ENCODE data around the gene TMEM132E.

TMEM132E gene

GRCh38 chr17:34665150-34665806 is 85.9 kb downstream of the TMEM132E start:
- DNase-seq (ENCODE audit: low read depth), result no peak

- no peak for DNase-seq (ENCODE audit: low read depth)
Observed at GRCh38 chr17:34665819-34666763, 86.7 kb downstream of the TMEM132E start.

DNA sequence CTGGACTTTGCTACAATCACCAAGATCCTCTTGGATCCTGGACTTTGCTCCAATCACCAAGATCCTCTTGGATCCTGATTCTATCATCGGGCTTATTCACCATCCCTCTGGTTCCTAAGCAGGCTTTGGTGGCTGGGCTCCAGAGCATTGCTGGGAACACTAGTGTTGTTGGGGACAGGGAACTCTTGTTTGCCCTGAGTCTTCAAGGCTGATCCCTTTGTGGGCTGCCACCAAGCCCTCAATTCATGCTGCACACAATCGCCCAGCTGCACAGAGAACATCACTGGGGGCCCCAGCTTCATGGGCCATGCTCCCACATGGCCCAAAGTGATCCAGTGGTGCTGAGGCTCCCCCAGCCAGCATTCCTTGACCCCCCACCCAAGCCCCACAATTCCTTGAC is 88.3 kb downstream of the TMEM132E start:
- DNase-seq (ENCODE audit: low read depth), result no peak

DNA sequence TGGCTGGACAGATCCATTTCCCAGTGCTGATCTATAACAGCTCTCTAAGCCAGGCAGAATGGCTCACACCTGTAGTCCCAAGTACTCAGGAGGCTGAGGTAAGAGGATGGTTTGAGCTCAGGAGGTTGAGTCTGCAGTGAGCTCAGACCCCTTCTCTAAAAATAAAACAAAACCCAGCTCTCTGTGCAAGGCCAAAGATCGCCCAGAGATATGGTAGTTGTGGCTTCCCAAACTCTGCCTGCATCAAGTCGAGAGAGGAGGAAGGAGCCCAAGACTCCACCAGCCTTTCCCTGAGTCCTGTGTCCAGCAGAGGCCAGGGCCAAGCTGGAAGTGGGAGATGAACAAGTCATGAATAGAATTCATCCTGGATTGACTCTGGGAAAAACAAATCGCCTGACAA is 88.8 kb downstream of the TMEM132E start:
- no peak for DNase-seq (ENCODE audit: low read depth)

GRCh38 chr17:34669511-34669910 is 90.1 kb downstream of the TMEM132E start:
- DNase-seq (ENCODE audit: low read depth), result no peak

DNA sequence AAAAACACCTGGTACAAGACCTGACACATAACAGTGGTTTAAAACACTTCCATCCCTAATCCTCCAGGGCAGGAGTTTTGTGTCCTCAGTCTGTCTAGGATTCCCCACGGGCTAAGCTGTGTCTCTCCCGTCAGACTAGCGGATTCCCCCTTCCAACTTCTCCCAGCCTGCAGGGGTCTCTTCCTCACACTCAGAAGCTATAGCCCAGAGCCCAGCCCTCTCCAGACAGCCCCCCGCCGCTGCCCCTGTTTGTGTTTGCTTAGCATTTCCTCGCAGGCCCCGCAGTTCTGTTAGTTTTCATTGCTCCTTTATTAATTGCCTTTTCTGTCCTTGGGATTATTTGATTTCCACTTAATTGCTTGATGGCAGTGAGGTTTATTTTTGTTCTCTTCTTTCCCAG is 91.2 kb downstream of the TMEM132E start:
- DNase-seq (ENCODE audit: low read depth), result no peak

GRCh38 chr17:34671191-34671590 is 91.8 kb downstream of the TMEM132E start:
- DNase-seq (ENCODE audit: low read depth), result no peak

GRCh38 chr17:34672176-34672785 is 92.9 kb downstream of the TMEM132E start:
- DNase-seq (ENCODE audit: low read depth), result no peak

DNA sequence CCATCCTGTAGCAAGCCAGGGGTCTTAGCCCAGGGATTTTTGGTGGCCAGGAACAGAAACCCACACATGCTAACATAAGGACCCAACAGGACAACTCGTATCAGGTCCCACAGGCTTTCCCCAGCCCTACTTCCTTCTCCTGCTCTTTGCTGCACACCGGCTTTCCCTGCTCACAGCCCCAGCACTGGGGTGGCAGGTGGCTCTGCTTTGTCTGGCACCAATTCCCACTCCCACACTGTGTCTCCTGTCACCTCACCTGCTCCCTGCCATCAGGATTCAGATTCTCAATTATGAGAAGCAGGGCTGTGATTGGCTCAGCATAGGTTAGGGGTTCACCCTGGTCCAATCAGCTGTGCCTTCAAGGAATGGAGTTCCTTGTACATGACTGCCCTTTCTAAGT is 94.1 kb downstream of the TMEM132E start:
- no peak for DNase-seq (ENCODE audit: low read depth)

DNA sequence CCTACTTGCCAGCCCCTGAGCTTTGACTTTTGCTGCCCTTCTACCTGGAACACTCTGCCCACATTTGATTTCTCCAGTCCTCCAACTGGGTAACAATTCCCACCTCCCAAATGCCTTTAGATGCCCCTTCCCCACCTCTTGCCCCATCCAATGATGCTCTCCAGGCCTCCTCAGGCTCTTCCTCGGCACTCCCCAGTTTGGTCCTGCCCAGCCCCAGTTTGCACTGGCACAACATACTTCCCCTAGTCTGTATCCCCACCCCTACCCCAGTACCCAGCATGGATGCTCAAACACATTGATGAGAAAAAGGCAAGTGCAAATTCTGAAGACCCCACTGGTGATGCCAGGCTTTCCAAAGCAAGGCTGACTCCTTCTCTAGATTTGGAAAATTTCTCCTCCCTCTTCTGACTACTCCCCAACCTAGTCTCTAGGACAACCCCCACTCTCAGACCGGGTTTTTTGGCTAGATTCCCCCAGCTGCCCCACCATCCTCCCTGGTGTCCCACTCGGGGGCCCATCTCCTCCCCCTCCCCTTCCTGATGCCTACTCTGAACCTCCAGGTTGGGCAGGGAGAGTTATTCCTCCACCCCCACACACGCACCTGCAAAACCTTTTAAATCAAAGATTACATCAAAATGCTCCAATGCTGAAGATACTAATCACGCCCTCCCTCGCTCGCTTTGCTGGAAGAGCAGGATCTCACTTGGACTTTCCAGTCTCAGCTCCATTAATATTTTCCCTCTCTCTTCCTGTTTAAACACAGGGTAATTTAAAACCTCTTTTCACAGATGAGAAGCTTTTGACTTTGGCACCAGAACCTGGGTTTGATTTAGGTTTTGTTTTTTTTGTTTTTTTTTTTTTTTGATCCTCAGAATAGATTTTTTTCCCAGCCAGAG is 94.9 kb downstream of the TMEM132E start:
- DNase-seq (ENCODE audit: low read depth), result no peak

DNA sequence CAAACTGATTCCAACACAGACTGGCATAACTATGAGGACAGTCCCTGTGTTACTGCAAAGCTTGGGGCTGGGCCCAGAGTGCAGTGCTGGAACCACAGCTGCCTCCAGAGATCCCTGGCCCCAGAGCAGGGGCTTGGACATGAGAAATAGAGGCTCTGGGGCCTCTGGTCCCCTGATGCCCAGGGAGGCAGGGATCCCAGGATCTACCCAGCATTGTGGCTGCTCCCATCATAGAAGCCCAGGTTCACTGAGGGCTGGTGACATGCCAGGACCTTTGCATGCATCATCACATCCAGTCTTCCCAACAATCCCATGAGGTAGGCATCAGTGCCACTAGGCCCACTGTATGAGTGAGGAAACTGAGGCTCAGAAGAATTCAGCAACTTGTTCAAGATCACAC is 95.8 kb downstream of the TMEM132E start:
- DNase-seq (ENCODE audit: low read depth), result no peak

DNA sequence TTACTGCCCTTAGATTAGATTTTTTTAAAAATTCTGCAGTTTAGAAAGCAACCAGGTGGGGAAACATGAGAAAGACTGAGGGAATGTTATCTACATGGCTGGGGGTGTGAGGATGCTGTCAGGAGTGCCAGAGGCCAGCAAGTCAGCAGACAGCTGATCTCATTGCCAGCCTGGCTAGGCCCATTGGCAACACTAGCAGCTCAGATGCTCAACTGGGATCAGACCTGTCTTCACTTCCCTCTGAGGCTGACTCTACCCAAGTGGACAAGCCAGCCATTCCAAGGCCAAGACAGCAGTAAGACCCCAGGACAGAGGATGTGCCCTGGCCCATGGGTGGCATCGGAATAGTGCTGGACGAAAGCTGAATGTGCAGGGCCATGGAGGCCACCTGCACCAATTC is 96.2 kb downstream of the TMEM132E start:
- no peak for DNase-seq (ENCODE audit: low read depth)

DNA sequence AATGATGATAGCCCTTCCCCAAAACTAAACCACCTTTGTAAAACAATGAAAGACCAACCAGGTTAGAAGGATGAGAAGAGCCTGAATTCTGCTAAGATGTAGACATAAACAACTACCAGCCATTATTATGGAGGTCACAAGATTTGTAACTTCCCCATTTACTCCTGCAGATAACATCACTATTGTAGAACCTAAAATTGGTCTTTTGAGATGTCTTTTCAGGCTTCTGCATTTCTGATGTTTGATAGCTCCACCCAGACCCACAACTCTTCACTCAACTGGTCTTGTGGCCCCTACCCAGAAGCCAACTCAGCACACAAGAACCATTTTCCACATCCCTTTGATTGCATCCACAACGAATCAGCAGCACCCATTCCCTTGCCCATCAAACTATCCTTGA is 100.8 kb downstream of the TMEM132E start:
- DNase-seq (ENCODE audit: low read depth), result no peak

GRCh38 chr17:34682305-34682704 is 102.9 kb downstream of the TMEM132E start:
- no peak for DNase-seq (ENCODE audit: low read depth)

DNA sequence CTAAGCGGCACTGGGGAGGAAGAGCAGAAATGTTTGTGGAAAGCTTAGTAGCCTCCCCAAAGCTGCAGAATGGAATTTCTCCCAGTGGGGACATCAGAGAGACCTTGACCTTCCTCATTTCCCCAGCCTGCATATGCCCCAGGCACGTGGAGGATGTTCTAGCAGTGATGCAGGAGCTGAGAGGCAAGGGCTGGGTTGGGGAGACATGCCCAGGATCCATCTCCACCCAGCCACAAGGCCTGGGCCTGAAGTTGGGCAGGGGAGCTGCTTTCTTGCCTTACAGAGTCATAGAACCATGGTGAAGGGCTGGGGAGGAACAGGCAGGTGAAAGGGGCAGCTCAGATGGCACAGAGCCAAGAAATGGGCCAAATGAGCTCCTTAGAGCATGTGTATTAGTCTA is 104.0 kb downstream of the TMEM132E start:
- DNase-seq (ENCODE audit: low read depth), result no peak
